Right ventricle myocardium inferior (tissue), 1 donor: ENCODE data around the gene APCDD1. TPM values are rescaled to one million over a fixed set of nuclear protein-coding genes. Genes with fewer than 3 reads are reported as not detected.

Source experiments
- ATAC-seq: fragments of 200-7000 bp; cut with Tn5 transposase; one replicate; pipeline ENCODE4 v1.9.1; 2020; ENCODE audit warnings: mild to moderate bottlenecking, moderate library complexity
- DNase-seq: peaks from one replicate; pipeline ENCODE4 v3.0.0; 2021; ENCODE audit errors: missing footprints
- intact Hi-C: fragments of 100-400 bp; cut with DNase I; formaldehyde crosslinking; loops from one replicate; pipeline ENCODE4 v1.11.0; 2022
- total RNA-seq: library from RNA; stranded (reverse); fragmentation: NEBNext Ultra II Directional; extraction: Animal tissue kit (Norgen Biotek cat#: 25700); gene quantifications from one replicate; pipeline ENCODE4 v1.2.1, GENCODE V29; 2021
- donor health status: DM: no; HTN: yes; CAD: no; lungs with severe emphysema.

The APCDD1 gene
- total RNA-seq, 1 donor from 2014 or later, result 34.5 TPM

- ATAC-seq (no peak), DNase-seq (no peak)
- intact Hi-C loops, result loop anchor here (5.0 to 10.0 kb wide), 2 partner anchors 63 to 271 kb away; partner anchors contain the start of gene APCDD1
Observed at GRCh38 chr18:10515456-10515855, 61.0 kb downstream of the APCDD1 start.

GRCh38 chr18:10516078-10516477 is 61.6 kb downstream of the APCDD1 start:
- peak; percentile 23 for ATAC-seq
- no peak for DNase-seq
- intact Hi-C loops, result loop anchor here (5.0 to 10.0 kb wide), 2 partner anchors 64 to 271 kb away; partner anchors contain the start of gene APCDD1

DNA sequence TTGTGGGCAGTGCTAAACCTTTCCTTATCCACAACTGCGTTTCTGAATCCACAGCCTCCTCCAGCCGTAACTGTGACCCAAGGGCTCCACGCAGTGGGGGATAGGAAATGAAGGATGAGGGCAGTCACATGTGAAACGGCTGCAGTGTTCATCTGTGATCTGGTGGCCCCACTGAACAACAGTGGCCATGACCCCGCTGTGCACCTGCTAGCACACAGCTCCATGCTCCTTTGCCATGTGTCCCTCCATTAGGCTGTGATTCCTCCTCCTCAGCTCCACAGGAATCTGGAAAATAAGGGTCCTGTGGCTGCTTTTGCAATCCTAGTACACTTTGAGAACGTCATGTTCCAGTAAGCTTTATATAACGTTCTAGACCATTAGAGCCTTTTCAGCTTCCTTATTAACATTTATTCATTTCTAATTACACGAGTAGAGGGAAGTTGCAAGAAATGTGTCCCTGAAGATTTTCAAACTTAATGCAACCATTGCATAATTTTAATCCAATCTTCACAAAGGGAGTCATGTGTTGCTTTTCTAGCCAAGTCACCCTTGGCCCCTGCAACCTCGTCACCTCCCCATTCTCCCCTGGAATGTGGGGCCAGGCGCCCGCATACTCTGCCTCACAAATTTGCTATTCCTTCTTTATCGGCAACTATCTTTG is 64.3 kb downstream of the APCDD1 start:
- intact Hi-C loops, result loop anchor here (2.0 to 10.0 kb wide), 3 partner anchors 66 to 512 kb away; partner anchors contain the start of gene APCDD1

DNA sequence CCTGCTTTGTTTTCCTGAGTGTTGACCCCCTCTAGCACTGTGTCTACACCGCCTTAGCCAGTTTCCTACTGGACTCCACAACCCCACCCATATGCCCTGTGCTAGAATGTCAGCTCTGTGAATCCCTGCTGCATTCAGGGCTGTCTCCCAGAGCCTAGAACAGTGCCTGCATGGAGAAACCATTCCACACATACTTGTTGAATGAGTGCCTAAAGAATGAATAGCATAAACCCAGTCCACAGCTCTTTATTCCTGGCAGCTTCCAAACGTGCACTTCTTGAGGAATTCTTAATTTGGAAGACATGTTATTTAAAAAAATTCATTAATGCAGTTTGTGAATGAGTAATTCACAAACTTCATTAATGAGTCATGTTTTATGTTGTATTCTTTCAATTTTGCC is 64.9 kb downstream of the APCDD1 start:
- DNase-seq (no peak), ATAC-seq (peak; percentile 2)
- intact Hi-C loops, result loop anchor here (2.0 to 10.0 kb wide), 3 partner anchors 67 to 513 kb away; partner anchors contain the start of gene APCDD1

More for the DNA sequence above, 64.3 kb downstream of the APCDD1 start:
- peak; percentile 80 for ATAC-seq
- no peak for DNase-seq

GRCh38 chr18:10519999-10520935 is 65.8 kb downstream of the APCDD1 start:
- peak; percentile 88 for DNase-seq
- ATAC-seq, result peak; percentile 83
- intact Hi-C loops, result loop anchor here (1.0 to 10.0 kb wide), 5 partner anchors 68 to 945 kb away; partner anchors contain the start of gene APCDD1

- intact Hi-C loops, result loop anchor here (10.0 kb wide), 1 partner anchor 947 kb away; no protein-coding TSS in a partner anchor
- ATAC-seq (no peak), DNase-seq (no peak)
Observed at GRCh38 chr18:10521566-10521965, 67.1 kb downstream of the APCDD1 start.

- intact Hi-C loops, result loop anchor here (10.0 kb wide), 1 partner anchor 948 kb away; no protein-coding TSS in a partner anchor
- no peak for ATAC-seq
- no peak for DNase-seq
Observed at GRCh38 chr18:10522574-10522973, 68.1 kb downstream of the APCDD1 start.

DNA sequence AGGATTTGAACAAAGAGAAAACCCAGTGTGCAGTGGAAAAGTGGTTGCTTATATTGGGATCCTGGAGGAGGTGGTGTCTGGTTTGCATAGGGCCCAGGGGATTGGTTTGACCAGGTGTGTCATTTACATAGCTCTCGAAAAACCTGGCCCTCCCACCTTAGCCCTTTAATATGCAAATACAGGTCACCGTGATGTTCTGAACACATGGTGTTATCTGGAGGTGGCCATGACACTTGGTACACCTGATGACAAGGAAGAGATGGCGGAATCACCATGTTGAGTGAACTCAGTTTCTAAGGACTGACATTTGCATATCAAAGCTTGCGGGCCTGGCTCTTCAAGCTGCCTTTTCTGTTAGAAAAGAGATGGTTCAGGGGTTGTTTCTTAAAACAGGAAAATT is 69.1 kb downstream of the APCDD1 start:
- ATAC-seq (no peak), DNase-seq (no peak)
- intact Hi-C loops, result loop anchor here (10.0 kb wide), 1 partner anchor 949 kb away; no protein-coding TSS in a partner anchor

DNA sequence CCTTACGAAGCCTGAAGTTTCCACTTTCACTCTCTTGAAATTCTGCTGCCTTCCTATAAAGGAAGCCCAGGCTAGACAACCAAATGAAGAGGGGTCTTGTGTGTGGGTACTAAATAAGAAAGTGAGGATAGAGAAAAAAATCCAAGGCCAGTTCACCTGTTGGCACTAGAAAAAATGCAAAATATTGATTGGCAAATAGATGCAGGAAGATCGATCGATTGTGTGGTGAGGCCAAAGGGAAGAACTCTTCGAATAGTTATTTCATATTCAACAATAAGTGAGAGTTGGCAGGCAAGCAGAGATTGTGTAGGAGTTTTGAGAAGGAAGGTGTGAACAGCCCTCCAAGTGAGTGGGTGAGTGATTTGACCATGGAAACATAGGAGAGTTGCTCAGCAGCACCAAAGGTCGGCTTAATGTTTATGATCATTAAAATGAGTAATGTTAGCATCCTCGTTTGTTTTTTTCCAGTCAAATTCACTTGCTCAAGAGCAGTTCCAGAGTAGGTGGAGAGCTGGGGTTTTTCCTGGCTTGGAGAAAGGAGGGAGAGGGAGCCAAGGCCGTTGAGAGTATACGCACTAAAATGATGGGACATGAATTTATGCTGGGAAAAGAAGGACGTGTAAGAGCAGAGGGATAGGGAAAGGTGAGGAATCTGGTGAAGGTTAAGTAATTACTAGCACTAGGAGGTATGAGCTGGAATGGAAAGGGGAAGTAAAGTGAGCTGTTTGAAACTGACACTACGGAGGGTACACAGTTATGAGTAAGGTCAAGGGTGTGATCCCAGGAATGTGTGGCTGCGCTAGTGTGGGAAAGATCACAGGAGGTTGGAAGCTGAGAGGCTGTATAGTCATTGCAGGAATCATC is 70.3 kb downstream of the APCDD1 start:
- intact Hi-C loops, result loop anchor here (10.0 kb wide), 1 partner anchor 950 kb away; no protein-coding TSS in a partner anchor

DNA sequence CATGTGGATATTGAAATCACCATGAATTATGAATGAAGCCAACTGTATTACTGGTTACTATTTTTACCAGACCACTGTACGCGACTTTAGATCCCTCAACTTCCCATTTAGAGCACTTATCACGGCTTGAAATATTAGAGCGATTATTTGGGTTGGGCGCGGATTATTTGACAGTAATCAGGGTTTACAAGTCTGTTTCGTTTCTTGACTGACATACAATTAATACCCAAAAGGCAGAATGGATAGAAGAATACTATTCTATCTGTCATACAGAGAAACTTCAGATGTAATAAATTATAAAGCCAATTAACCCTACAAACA is 70.9 kb downstream of the APCDD1 start:
- ATAC-seq, result no peak
- DNase-seq, result no peak
- intact Hi-C loops, result loop anchor here (10.0 kb wide), 1 partner anchor 951 kb away; no protein-coding TSS in a partner anchor

More for the DNA sequence above, 70.3 kb downstream of the APCDD1 start:
- no peak for ATAC-seq
- DNase-seq, result no peak

DNA sequence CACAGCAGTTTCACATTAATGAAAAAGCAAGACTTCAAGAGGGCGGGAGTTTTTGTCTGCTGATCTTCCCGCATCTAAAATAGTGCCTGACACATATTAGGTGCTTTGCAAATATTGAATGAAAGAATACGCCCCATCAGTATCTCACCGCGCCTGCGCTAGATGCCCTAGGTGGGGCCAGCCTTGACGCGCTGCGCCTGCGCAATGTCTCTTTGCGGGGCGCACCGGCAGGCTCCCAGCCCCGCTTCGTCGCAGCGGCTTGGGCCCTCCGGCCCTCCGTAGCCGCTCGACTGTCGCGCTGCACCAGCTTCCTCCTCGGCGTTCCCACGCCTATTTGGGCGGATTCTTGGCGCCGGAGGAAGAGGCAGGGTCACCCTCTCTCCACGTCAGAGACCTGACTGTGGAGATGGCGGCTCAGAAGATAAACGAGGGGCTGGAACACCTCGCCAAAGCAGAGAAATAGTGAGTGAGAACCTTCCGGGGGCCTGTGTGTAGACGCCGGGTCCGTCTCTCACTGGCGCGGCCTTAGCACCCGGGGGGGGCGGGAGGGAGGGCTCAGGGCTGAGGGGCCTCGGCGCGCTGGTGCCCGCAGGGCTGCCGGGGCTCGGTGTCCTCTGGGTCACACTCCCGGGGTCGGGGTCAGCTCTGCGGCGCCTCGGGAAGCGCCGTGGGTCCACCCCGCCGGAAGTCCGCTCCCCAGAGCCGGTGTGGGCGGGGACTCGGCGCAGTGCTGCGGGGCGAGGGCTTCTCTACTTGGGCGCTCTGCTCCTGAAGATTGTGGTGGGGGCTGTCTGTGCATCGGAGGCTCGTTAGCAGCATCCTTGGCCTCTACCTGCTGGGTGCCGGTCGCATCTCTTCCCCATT is 71.5 kb downstream of the APCDD1 start, which contains the start of gene NAPG:
Gene NAPG (plus strand): TSS at position 331 of the 864 bp plus-strand sequence. CDS start 76 bp downstream, at position 407.
- intact Hi-C loops, result loop anchor here (10.0 kb wide), 1 partner anchor 951 kb away; no protein-coding TSS in a partner anchor
- ATAC-seq (peak; percentile 96), DNase-seq (peak; percentile 96)

- intact Hi-C loops, result loop anchor here (10.0 kb wide), 1 partner anchor 952 kb away; no protein-coding TSS in a partner anchor
- no peak for DNase-seq
- ATAC-seq, result peak; percentile 11
Observed at GRCh38 chr18:10526561-10526949, 72.1 kb downstream of the APCDD1 start.

GRCh38 chr18:10528439-10528838 is 74.0 kb downstream of the APCDD1 start:
- ATAC-seq (no peak), DNase-seq (no peak)
- intact Hi-C loops, result loop anchor here (10.0 kb wide), 1 partner anchor 954 kb away; no protein-coding TSS in a partner anchor

GRCh38 chr18:10530002-10530401 is 75.6 kb downstream of the APCDD1 start:
- intact Hi-C loops, result no loop called here
- ATAC-seq, result no peak
- DNase-seq, result no peak

DNA sequence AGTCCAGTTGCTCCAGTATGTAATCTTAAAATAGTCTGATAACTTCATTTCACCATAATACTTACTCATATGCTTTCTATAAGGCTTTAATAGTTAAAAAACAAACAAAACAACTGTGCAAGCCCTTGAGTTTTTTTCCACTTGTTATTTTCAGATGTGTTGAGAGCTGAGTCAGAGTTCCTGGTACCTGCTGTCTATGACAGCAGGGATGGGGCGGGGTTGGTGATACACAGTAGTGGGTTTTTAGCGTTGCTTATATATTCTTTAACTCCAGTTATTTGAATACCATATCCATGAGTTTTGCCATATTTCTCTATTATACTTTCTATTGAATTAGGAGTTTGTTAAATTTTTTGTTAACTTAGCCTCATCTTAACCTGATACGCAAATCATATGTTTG is 76.4 kb downstream of the APCDD1 start:
- ATAC-seq (no peak), DNase-seq (no peak)
- intact Hi-C loops, result no loop called here

DNA sequence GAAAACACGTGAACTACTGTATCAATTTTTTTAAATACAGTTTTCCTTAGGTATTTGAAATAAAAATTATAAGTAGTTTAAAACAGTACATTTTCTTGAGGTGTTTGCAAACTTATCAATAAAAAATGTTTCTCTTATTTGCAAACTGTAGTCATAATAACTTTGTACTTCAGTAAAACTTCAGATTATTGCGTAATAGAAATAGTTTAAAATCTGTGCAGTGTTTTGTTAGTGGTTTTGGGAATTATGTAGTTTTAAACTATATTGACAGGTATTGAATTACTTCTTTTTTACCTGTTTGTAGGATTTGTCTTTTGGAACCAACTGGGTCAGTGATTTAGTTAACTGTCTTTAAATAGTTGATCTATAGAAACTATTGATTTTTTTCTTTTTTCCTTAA is 78.7 kb downstream of the APCDD1 start:
- DNase-seq (no peak), ATAC-seq (no peak)
- intact Hi-C loops, result no loop called here

DNA sequence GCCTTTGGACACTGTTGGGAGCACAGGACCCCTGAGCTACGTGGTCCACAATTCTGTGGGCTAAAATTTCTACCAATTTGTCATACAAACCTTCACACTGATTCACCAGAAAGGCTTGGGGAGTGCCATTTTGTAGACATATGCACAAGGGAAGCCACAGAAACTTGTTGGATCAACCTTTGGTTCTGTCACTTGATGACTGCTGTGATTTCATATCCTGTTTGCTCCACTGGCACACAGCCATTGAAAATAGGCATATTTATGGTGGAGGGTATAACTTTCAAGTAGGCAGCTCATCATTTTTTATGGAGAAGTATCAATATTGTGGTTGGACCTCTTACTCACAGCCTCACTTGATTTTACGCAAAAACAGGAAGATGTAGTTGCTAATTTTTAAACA is 81.8 kb downstream of the APCDD1 start:
- intact Hi-C loops, result no loop called here
- DNase-seq (no peak), ATAC-seq (no peak)
